Measurements from ENCODE around the gene GPR160. TPM values are rescaled to one million over a fixed set of nuclear protein-coding genes. Genes with fewer than 3 reads are reported as not detected.

Gene GPR160
- total RNA-seq, 1 donor from 2014 or later, result 0.45 TPM

- H3K36me3 Mint-ChIP-seq, result peaks cover 38% of the 10 kb centered on the region
- H3K4me3 Mint-ChIP-seq, result no peak overlapping the region
Observed at GRCh38 chr3:170130532-170130931, 92.7 kb downstream of the GPR160 start.

GRCh38 chr3:170132335-170132734, 94.5 kb downstream of the GPR160 start:
- no peaks in the 10 kb centered on the region for H3K27me3 Mint-ChIP-seq (ENCODE audit: low read depth)
- TF ChIP-seq, protein P1, sequence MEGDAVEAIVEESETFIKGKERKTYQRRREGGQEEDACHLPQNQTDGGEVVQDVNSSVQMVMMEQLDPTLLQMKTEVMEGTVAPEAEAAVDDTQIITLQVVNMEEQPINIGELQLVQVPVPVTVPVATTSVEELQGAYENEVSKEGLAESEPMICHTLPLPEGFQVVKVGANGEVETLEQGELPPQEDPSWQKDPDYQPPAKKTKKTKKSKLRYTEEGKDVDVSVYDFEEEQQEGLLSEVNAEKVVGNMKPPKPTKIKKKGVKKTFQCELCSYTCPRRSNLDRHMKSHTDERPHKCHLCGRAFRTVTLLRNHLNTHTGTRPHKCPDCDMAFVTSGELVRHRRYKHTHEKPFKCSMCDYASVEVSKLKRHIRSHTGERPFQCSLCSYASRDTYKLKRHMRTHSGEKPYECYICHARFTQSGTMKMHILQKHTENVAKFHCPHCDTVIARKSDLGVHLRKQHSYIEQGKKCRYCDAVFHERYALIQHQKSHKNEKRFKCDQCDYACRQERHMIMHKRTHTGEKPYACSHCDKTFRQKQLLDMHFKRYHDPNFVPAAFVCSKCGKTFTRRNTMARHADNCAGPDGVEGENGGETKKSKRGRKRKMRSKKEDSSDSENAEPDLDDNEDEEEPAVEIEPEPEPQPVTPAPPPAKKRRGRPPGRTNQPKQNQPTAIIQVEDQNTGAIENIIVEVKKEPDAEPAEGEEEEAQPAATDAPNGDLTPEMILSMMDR (IDR thresholded peaks at IDR 0.05; ENCODE audit: unreplicated experiment), result no peak
- H3K27ac Mint-ChIP-seq, result no peak overlapping the region
- peaks cover 3% of the 10 kb centered on the region for H3K4me1 Mint-ChIP-seq
- H3K9me3 Mint-ChIP-seq, result peaks cover 10% of the 10 kb centered on the region
- no peak for DNase-seq (ENCODE audit: low spot score in 2 of 2, unreplicated experiment in 2 of 2)
- peaks cover 46% of the 10 kb centered on the region for H3K36me3 Mint-ChIP-seq
- no peak overlapping the region for H3K4me3 Mint-ChIP-seq

More at GRCh38 chr3:170130532-170130931, 92.7 kb downstream of the GPR160 start:
- peaks cover 10% of the 10 kb centered on the region for H3K9me3 Mint-ChIP-seq
- H3K4me1 Mint-ChIP-seq, result peaks cover 1% of the 10 kb centered on the region
- TF ChIP-seq, protein P1 (IDR thresholded peaks at IDR 0.05; ENCODE audit: unreplicated experiment), result no peak
- DNase-seq (ENCODE audit: low spot score in 2 of 2, unreplicated experiment in 2 of 2), result no peak
- no peaks in the 10 kb centered on the region for H3K27me3 Mint-ChIP-seq (ENCODE audit: low read depth)
- H3K27ac Mint-ChIP-seq, result no peak overlapping the region

Other genes with a start within 250 kb of the GPR160 start
- 0.11 to 0.31 TPM (median 0.16 TPM) in 3 replicates for gene LRRIQ4, start 225.1 kb upstream of the GPR160 start, total RNA-seq
- gene LRRC34, start 225.1 kb upstream of the GPR160 start, total RNA-seq, result 4.3 to 5.3 TPM (median 5.1 TPM) in 3 replicates
- gene LRRC31, start 168.1 kb upstream of the GPR160 start, total RNA-seq, result not detected in 3 replicates
- not detected in 3 replicates for gene SAMD7, start 126.4 kb upstream of the GPR160 start, total RNA-seq
- 104 to 118 TPM (median 112 TPM) in 3 replicates for gene SEC62, start 71.2 kb upstream of the GPR160 start, total RNA-seq
- gene PHC3, start 143.7 kb downstream of the GPR160 start, total RNA-seq, result 56.1 to 59.6 TPM (median 58.1 TPM) in 3 replicates
- 51.7 to 64.8 TPM (median 64.0 TPM) in 3 replicates for gene PRKCI, start 184.4 kb downstream of the GPR160 start, total RNA-seq